Measurements from ENCODE around the gene NANOS1.

DNA sequence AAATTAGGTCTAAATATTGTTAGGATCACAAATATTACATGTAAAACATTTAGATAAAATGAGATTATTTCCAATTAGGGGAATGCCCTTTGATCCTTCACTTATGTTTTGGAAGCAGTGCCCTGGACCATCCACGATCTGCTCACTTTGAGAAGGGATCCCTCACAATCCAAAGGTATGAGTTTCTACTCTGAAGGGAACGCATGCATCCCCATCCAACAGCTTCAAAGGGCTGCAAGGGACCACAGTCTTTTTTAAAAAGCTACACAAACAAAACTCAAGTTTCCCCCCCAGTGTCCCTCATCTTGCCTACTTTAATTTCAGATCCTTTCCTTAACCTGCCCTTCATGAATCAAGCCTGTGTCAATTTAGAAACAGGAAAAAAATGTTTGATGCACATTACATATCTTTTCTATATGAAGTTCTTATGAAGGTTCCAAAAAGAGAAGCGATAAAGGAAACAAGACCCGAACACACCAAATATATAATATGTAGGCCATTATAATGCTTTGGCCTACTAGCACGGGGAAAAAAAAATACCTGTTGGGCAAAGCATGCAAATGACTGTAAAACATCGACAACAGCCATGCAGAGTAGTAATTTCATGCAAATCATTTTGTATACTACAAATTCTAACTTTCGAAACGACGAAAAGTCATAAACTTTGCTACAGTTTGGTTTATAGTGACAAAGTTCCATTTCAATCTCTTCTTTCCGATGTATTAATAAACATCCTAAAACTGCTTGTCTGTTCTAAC is 49.1 kb downstream of the NANOS1 start:
- no peak for TF ChIP-seq POLR2AphosphoS5 (IDR thresholded peaks at IDR 0.05; ENCODE audit: low read depth, low read length)
- no peak for TF ChIP-seq SIN3A (IDR thresholded peaks at IDR 0.05; ENCODE audit: borderline replicate concordance, insufficient read depth, low read length)
